Activated naive CD4-positive, alpha-beta T cell treated with anti-CD3 and anti-CD28 coated beads, Interleukin-2, amount 50 U/mL, for 24 hours (primary cell): ENCODE measurements around the gene RYR1.
"Not testable (repeated sequence)": the region's sequence is repeated elsewhere in the genome, so short reads cannot be mapped to it uniquely, and the experiment has no call there.

Experiments
- H3K27ac Mint-ChIP-seq: one replicate; pipeline ENCODE4 v1.8.0; 2021; ENCODE audit warnings: mild to moderate bottlenecking, mixed read lengths
- H3K27me3 Mint-ChIP-seq: one replicate; pipeline ENCODE4 v1.8.0; 2021; ENCODE audit warnings: mixed read lengths
- H3K36me3 Mint-ChIP-seq: one replicate; pipeline ENCODE4 v1.8.0; 2021; ENCODE audit warnings: mixed read lengths
- H3K4me1 Mint-ChIP-seq: one replicate; pipeline ENCODE4 v1.8.0; 2021; ENCODE audit warnings: mixed read lengths
- H3K4me3 Mint-ChIP-seq: one replicate; pipeline ENCODE4 v1.8.0; 2021; ENCODE audit warnings: mild to moderate bottlenecking, mixed read lengths
- H3K9me3 Mint-ChIP-seq: one replicate; pipeline ENCODE4 v1.8.0; 2021; ENCODE audit warnings: mixed read lengths

RYR1 gene

DNA sequence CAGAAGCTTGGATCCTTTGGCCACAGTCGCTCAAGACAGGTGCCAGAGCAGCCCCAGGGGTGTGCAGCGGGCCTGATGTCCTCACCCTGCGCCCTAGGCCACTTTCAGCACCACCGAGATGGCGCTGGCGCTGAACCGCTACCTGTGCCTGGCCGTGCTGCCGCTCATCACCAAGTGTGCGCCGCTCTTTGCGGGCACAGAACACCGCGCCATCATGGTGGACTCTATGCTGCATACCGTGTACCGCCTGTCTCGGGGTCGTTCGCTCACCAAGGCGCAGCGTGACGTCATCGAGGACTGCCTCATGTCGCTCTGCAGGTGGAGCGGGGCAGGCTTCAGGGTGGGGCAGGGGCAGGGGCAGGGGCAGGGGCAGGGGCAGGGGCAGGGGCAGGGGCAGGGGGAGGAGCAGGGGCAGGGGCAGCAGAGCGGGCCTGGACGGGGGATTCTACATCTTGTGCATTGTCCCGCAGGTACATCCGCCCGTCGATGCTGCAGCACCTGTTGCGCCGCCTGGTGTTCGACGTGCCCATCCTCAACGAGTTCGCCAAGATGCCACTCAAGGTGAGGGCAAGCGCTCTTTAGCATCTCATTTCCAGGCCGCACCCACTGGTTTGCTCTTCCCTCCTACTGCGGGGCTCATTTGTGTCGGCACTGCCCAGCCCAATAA, 69.1 kb downstream of the RYR1 start:
- H3K9me3 Mint-ChIP-seq, result no peaks in the 10 kb centered on the region
- no peak overlapping the region for H3K27ac Mint-ChIP-seq
- no peaks in the 10 kb centered on the region for H3K27me3 Mint-ChIP-seq
- H3K4me3 Mint-ChIP-seq, result no peak overlapping the region
- peaks cover 4% of the 10 kb centered on the region for H3K4me1 Mint-ChIP-seq
- no peaks in the 10 kb centered on the region for H3K36me3 Mint-ChIP-seq

DNA sequence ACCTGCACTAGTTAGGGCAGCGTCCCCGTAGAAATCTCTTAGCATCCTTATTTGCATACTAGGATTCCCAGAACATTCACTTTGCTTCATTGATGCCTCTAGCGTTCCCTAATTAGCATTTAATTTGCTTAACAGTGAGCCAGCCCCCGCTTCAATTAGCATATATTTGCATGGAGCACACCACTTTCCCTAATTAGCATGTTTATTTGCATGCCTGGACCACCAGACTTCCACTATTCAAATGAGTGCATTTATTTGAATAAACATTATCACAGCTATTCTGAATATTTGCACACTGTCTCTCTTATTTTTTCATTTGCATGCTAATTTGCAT, 69.6 kb downstream of the RYR1 start:
- Mint-ChIP-seq H3K27ac (no peak overlapping the region), H3K9me3 (no peaks in the 10 kb centered on the region)

DNA sequence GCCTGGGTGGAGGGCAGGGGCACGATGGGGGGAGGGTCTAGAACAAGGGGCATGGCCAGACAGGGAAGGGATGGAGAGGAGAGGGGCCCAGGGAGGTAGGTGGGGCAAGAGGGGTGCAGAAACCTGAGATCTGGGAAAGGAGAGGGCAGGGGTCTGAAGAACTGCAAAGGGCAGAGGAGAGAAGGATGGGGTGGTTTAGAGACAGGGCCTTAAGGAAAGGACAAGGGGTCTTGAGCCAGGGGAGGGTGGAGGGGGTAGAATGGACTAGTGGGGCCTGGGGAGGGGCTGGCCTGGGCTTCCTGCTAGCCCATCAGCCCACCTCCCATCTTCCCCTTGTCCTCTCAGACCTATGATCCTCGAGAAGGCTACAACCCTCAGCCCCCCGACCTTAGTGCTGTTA, 72.5 kb downstream of the RYR1 start:
- Mint-ChIP-seq H3K9me3 (no peaks in the 10 kb centered on the region), H3K27me3 (no peaks in the 10 kb centered on the region), H3K36me3 (no peaks in the 10 kb centered on the region), H3K27ac (no peak overlapping the region), H3K4me1 (peaks cover 4% of the 10 kb centered on the region), H3K4me3 (no peak overlapping the region)

More for the DNA sequence above, 69.6 kb downstream of the RYR1 start:
- Mint-ChIP-seq H3K4me3 (no peak overlapping the region), H3K4me1 (peaks cover 4% of the 10 kb centered on the region), H3K27me3 (no peaks in the 10 kb centered on the region), H3K36me3 (no peaks in the 10 kb centered on the region)

DNA sequence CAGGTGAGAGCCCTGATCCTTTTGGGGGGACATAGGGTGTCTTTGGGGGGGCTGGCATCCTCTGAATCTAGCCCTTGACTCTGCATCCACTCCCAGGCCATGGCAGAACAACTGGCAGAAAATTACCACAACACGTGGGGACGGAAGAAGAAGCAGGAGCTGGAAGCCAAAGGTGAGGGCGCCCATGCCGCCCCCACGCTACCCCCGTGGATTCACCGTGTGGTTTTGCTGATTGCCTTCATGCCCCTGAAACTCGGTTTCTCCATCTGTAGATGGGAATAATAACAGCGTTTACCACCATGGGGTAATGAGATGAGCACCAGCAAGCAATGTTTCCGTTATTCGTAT, 72.9 kb downstream of the RYR1 start:
- no peaks in the 10 kb centered on the region for H3K36me3 Mint-ChIP-seq
- H3K4me3 Mint-ChIP-seq, result no peak overlapping the region
- H3K27me3 Mint-ChIP-seq, result no peaks in the 10 kb centered on the region
- no peak overlapping the region for H3K27ac Mint-ChIP-seq
- H3K9me3 Mint-ChIP-seq, result no peaks in the 10 kb centered on the region
- H3K4me1 Mint-ChIP-seq, result peaks cover 4% of the 10 kb centered on the region

DNA sequence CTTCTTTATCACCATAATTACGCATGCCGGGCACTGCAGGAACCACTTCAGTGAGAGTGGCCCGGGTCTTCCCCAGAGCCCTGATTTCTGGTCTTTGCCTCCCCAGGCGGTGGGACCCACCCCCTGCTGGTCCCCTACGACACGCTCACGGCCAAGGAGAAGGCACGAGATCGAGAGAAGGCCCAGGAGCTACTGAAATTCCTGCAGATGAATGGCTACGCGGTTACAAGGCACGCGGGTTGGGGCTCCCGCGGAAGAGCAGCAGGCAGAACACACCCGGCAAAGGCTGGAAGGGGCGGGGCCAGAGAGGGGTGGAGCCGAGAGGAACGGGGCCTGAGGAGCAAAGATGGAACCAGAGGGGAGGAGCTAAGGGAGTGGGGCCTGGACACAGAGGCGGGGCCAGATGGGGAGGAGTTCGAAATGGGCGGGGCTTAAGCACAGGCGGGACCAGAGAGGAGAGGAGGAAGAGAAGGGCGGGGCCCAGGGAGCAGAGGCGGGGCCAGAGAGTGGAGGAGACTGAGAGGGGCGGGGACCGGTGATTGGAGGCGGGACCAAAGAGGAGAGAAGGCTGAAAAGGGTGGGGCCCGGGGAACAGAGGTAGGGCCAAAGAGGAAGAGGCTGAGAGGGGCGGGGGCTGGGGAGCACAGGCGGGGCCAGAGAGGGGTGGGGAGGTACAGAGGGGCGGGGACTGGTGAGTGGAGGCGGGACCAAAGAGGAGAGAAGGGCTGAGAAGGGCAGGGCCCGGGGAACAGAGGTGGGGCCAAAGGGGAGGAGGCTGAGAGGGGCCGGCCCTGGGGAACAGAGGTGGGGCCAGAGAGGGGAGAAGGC, 73.4 kb downstream of the RYR1 start:
- H3K4me3 Mint-ChIP-seq, result peak overlapping the region; percentile 42
- H3K27ac Mint-ChIP-seq, result no peak overlapping the region
- no peaks in the 10 kb centered on the region for H3K27me3 Mint-ChIP-seq

DNA sequence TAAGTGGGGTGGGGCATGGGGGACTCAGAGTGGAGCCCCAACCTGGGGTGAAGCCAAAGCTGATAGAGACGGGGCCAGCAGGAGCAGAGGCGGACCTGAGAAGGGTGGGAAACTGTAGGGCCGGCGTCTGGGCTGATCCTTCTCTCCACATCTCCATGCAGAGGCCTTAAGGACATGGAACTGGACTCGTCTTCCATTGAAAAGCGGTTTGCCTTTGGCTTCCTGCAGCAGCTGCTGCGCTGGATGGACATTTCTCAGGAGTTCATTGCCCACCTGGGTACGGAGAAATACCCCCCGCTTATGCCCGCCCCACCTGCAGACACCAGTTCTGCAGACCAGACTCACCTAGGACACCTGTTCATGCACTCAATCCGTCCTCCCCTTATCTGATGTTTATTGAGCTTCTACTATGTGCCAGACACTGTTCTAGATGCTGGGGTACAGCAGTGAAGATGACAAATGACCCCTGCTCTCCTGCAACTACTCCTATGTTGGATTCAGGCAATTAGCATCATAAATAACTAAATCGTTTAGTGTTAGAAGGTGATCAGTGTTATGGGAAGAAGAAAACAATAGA, 74.1 kb downstream of the RYR1 start:
- Mint-ChIP-seq H3K36me3 (no peaks in the 10 kb centered on the region), H3K9me3 (no peaks in the 10 kb centered on the region), H3K27ac (peak overlapping the region; percentile 19), H3K4me1 (peaks cover 4% of the 10 kb centered on the region), H3K27me3 (no peaks in the 10 kb centered on the region), H3K4me3 (no peak overlapping the region)

More for the DNA sequence above, 73.4 kb downstream of the RYR1 start:
- Mint-ChIP-seq H3K4me1 (peaks cover 4% of the 10 kb centered on the region), H3K9me3 (no peaks in the 10 kb centered on the region), H3K36me3 (no peaks in the 10 kb centered on the region)

DNA sequence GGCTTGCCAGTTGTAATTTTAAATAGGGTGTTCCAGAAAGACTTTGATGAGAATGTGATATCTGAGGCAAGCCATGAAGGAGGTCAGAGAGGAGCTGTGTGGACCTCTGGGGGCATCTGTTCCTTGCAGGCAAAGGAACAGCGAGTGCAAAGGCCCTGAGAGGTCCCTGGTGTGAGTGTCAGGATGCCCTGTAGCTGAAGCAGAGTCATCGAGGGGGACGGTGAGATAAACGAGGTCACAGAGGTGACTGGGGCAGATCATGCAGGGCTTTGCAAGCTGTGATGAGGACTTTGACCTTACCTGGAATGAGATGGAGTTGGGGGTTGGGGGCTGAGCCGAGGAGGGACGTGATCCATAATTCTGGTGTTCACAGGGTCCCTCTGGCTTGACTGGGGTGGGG, 75.0 kb downstream of the RYR1 start:
- Mint-ChIP-seq H3K27me3 (no peaks in the 10 kb centered on the region), H3K9me3 (no peaks in the 10 kb centered on the region), H3K27ac (no peak overlapping the region), H3K4me1 (peaks cover 4% of the 10 kb centered on the region), H3K36me3 (no peaks in the 10 kb centered on the region), H3K4me3 (no peak overlapping the region)

DNA sequence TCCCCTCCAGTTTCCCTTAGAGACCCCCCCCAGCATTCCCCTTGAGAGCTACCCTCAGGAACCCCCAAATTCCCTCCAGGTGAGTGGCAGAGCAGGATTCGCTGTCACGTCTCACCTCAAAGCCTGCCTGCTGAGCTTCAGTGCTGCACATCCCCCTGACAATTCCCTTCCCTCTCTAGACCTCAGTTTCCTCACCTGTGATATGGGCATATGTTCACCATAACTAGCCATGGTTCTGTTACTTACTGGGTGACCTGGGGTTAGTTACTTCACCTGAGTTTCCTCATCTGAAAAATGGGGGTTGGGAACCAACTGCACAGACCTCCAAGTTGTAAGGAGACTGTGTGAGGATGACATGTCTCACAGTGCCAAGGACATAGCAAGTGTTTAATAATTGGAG, 75.5 kb downstream of the RYR1 start:
- H3K36me3 Mint-ChIP-seq, result no peaks in the 10 kb centered on the region
- H3K4me1 Mint-ChIP-seq, result peaks cover 4% of the 10 kb centered on the region
- no peaks in the 10 kb centered on the region for H3K27me3 Mint-ChIP-seq
- no peak overlapping the region for H3K4me3 Mint-ChIP-seq
- no peak overlapping the region for H3K27ac Mint-ChIP-seq
- H3K9me3 Mint-ChIP-seq, result no peaks in the 10 kb centered on the region

DNA sequence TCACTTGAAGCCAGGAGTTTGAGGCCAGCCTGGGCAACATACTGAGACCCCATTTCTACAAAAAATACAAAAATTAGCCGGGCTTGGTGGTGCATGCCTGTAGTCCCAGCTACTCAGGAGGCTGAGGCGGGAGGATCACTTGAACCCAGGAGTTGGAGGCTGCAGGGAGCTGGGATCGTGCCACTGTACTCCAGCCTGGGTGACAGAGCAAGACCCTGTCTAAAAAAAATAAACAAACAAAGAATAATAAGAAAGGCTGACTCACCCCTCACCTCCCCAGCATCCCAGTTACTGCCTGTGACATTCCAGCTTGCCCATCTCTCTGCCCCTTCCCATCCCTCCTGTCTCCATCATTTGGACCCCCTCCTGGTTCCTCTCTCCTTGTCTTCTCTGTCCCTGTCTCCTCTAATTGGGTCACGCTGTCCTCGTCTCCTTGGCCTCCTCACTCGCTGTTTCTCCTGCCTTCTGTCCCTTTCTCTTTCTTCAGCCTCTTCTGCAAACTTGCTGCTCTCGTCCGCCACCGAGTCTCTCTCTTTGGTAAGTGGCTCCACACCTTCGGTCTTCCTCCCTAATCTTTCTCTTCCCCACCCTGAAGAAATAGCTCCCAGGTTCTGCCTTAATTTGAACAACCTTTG, 77.7 kb downstream of the RYR1 start:
- Mint-ChIP-seq H3K4me3 (no peak overlapping the region), H3K27ac (no peak overlapping the region), H3K27me3 (no peaks in the 10 kb centered on the region), H3K9me3 (no peaks in the 10 kb centered on the region), H3K4me1 (peaks cover 10% of the 10 kb centered on the region), H3K36me3 (no peaks in the 10 kb centered on the region)

DNA sequence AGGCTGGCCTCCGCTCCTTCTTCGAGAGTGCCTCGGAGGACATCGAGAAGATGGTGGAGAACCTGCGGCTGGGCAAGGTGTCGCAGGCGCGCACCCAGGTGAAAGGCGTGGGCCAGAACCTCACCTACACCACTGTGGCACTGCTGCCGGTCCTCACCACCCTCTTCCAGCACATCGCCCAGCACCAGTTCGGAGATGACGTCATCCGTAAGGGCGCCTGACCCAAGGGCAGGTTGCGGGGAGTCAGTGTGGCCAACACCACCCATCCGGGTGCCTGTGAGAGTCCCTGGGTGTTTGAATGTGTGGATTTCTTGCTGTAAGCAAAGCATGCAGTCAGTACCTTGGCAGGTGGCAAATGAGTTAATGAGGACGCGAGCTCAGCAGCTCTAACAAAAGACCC, 78.8 kb downstream of the RYR1 start:
- Mint-ChIP-seq H3K4me1 (peaks cover 6% of the 10 kb centered on the region), H3K27ac (no peak overlapping the region), H3K36me3 (no peaks in the 10 kb centered on the region), H3K4me3 (no peak overlapping the region), H3K27me3 (no peaks in the 10 kb centered on the region), H3K9me3 (no peaks in the 10 kb centered on the region)

DNA sequence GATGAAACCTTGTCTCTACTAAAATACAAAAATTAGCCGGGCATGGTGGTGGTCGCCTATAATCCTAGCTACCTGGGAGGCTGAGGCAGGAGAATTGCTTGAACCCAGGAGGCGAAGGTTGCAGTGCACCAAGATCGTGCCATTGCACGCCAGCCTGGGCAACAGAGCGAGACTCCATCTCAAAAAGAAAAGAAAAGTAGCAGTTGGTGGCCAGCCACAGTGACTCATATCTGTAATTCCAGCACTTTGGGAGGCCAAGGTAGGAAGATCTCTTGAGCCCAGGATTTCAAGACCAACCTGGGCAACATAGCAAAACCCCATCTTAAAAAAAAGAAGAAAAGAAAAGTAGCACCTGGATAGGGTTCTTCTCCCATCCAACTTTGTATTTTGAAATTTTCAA, 79.7 kb downstream of the RYR1 start:
- not testable (repeated sequence) for H3K4me3 Mint-ChIP-seq, H3K27ac Mint-ChIP-seq

DNA sequence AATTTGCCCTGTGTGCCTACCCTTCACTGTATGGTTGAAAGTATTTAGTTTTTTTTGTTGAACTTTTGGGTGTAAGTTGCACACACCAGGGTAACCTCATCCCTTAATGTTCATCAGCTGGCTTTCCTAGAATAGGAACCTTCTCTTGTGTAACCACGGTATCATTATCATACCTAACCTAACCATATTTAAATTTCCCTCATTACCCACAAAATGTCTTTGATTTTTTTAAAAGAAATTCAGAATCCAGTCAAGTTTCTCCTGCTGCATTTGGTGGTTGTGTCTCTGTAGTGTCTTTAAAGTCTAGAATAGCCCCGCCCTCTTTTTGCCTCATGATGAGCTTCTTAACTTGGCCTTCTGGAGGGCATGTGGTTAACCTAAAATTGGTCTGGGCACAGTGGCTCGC, 80.3 kb downstream of the RYR1 start:
- Mint-ChIP-seq H3K4me3 (no peak overlapping the region), H3K9me3 (no peaks in the 10 kb centered on the region), H3K36me3 (no peaks in the 10 kb centered on the region), H3K4me1 (peaks cover 6% of the 10 kb centered on the region), H3K27me3 (no peaks in the 10 kb centered on the region), H3K27ac (no peak overlapping the region)

More for the DNA sequence above, 79.7 kb downstream of the RYR1 start:
- H3K9me3 Mint-ChIP-seq, H3K4me1 Mint-ChIP-seq, H3K36me3 Mint-ChIP-seq, H3K27me3 Mint-ChIP-seq: not testable (repeated sequence)

DNA sequence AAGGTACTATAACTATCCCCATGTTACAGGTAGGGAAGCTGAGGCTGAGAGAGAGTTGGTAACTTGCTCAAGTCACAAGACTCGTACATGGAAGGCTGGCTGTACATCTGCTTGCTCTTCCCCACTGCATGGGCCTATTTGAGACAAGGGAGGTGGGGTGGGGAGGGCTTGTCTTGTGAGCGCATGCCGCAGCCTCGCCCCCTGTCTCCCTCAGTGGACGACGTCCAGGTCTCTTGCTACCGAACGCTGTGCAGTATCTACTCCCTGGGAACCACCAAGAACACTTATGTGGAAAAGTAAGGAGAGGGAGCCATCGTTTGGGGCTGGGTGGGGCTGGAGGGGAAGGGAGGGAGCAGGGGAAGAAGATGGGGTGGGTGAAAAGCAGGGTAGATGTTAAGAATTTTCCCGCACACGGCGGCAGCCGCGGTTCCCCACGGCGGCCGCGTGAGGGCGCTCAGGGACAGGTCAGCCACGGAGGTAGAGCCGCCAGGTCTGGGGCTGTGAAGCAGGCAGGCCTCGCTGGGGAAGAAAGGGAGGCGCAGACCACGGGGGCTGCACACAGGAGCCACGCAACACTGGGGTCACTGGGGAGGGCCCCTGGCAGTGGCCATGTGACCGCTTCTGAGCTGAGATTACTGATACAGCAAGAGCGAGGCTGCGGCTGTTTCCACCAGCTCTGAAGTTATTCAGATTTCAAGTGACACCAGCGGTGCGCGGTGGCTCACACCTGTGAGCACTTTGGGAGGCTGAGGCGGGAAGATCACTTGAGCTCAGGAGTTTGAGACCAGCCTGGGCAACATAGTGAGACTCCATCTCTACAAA, 81.5 kb downstream of the RYR1 start:
- H3K4me3 Mint-ChIP-seq, result no peak overlapping the region
- H3K27ac Mint-ChIP-seq, result no peak overlapping the region
- no peaks in the 10 kb centered on the region for H3K27me3 Mint-ChIP-seq
- no peaks in the 10 kb centered on the region for H3K36me3 Mint-ChIP-seq
- no peaks in the 10 kb centered on the region for H3K9me3 Mint-ChIP-seq
- H3K4me1 Mint-ChIP-seq, result peaks cover 6% of the 10 kb centered on the region

DNA sequence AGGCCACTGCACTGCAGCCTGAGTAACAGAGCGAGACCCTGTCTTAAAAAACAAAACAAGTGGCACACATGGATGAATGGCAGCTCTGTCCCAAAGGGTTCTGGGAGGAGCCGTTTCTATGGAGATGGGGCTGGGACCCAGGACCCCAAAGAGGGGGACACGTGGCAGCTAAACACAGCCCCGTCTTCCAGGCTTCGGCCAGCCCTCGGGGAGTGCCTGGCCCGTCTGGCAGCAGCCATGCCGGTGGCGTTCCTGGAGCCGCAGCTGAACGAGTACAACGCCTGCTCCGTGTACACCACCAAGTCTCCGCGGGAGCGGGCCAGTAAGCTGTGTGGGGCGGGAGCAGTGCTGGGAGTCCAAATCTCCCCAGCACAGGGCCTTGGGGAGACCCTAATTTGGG, 82.4 kb downstream of the RYR1 start:
- no peak overlapping the region for H3K4me3 Mint-ChIP-seq
- H3K27ac Mint-ChIP-seq, result no peak overlapping the region

DNA sequence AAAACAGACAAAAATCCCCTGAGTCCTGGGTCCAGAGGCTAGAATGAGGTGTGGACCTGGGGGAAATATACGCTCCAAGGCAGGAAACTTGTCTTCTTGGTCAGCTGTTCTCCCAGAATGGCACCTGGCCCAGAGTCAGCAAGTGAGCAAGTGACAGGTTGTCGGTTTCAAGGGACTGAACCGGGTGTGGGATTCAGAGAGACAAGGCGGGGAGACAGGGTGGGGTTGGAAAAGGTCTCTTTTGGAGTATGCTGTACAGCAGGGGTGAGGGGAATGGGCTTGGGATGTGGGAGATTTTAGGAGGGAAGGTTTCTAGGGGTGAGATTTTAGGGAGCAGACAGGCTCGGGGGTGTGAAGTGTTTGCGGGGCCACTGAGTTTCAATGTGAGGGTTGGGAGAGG, 83.3 kb downstream of the RYR1 start:
- no peaks in the 10 kb centered on the region for H3K27me3 Mint-ChIP-seq
- H3K9me3 Mint-ChIP-seq, result no peaks in the 10 kb centered on the region
- no peaks in the 10 kb centered on the region for H3K36me3 Mint-ChIP-seq
- H3K27ac Mint-ChIP-seq, result peak overlapping the region; percentile 24
- H3K4me1 Mint-ChIP-seq, result peaks cover 6% of the 10 kb centered on the region
- H3K4me3 Mint-ChIP-seq, result no peak overlapping the region

More for the DNA sequence above, 82.4 kb downstream of the RYR1 start:
- H3K9me3 Mint-ChIP-seq, result no peaks in the 10 kb centered on the region
- H3K36me3 Mint-ChIP-seq, result no peaks in the 10 kb centered on the region
- H3K4me1 Mint-ChIP-seq, result peaks cover 6% of the 10 kb centered on the region
- no peaks in the 10 kb centered on the region for H3K27me3 Mint-ChIP-seq
